H1 (cell line): Measurements from ENCODE around the gene ADGRL3. TPM values are rescaled to one million over a fixed set of nuclear protein-coding genes. Genes with fewer than 3 reads are reported as not detected.

ENCODE experiments used
- CTCF ChIA-PET: fragments of 300-600 bp; sonication (Branson Sonifier 250); formaldehyde crosslinking; loops from one replicate; lab custom pipeline; 2021; ENCODE audit not compliant: partially characterized antibody; lab: Charles Lee
- POLR2A ChIA-PET: fragments of 300-600 bp; sonication (Branson Sonifier 250); formaldehyde crosslinking; loops from one replicate; lab custom pipeline; 2021; ENCODE audit warnings: inconsistent platforms; ENCODE audit not compliant: partially characterized antibody; lab: Charles Lee
- DNase-seq, 2 experiments: peaks; one replicate each; pipeline versions ENCODE4 v3.0.0 to v3.0.0-alpha.2; 2010 to 2022; ENCODE audit warnings: low spot score in 2 of 2, low read depth in 1 of 2, mixed read lengths in 1 of 2
- FAIRE-seq: peaks from 2 replicates; lab custom pipeline; 2011; peaks lifted over from hg19 to GRCh38; lab: Jason Lieb, UNC
- H2AFZ ChIP-seq: 2 replicates; pipeline ENCODE4 v1.8.1; 2012; ENCODE audit warnings: low read length, inconsistent platforms
- H2AK5ac ChIP-seq: 2 replicates; pipeline ENCODE4 v1.6.1; 2013; ENCODE audit warnings: low read depth, low read length
- H2BK120ac ChIP-seq: replicated peaks from 2 replicates; pipeline ENCODE3; 2013; ENCODE audit warnings: low read depth, low read length, inconsistent platforms
- H2BK12ac ChIP-seq: 2 replicates; pipeline ENCODE4 v1.6.1; 2013; ENCODE audit warnings: low read depth, low read length
- H2BK15ac ChIP-seq: 2 replicates; pipeline ENCODE4 v1.6.1; 2013; ENCODE audit warnings: low read length
- H2BK20ac ChIP-seq: 2 replicates; pipeline ENCODE4 v1.6.1; 2013; ENCODE audit warnings: low read length
- H2BK5ac ChIP-seq: 2 replicates; pipeline ENCODE4 v1.6.1; 2013; ENCODE audit warnings: low read depth, low read length
- H3K14ac ChIP-seq: 2 replicates; pipeline ENCODE4 v1.6.1; 2013; ENCODE audit warnings: inconsistent platforms; ENCODE audit not compliant: insufficient read length
- H3K18ac ChIP-seq: 2 replicates; pipeline ENCODE4 v1.6.1; 2013; ENCODE audit warnings: low read length; ENCODE audit errors: extremely low read depth
- H3K23ac ChIP-seq: 2 replicates; pipeline ENCODE4 v1.6.1; 2013; ENCODE audit warnings: inconsistent platforms; ENCODE audit not compliant: insufficient read length
- H3K23me2 ChIP-seq: 2 replicates; pipeline ENCODE4 v1.6.1; 2013; ENCODE audit warnings: low read depth, low read length
- H3K27ac ChIP-seq: 2 replicates; pipeline ENCODE4 v1.6.1; 2011; ENCODE audit warnings: low read depth, low read length, inconsistent platforms
- H3K27me3 ChIP-seq, 4 experiments: replicated peaks in 1 of 4; 1 replicate in 1 of 4; 2 replicates in 3 of 4; pipeline versions ENCODE4 v1.6.1 to v1.8.1; 2011 to 2013; ENCODE audit warnings: low read length in 3 of 4, mild to moderate bottlenecking in 3 of 4, inconsistent platforms in 2 of 4, mixed read lengths in 2 of 4, moderate library complexity in 1 of 4; ENCODE audit not compliant: control insufficient read depth in 3 of 4, insufficient read depth in 3 of 4; ENCODE audit errors: extremely low read depth in 1 of 4
- H3K36me3 ChIP-seq, 4 experiments: 2 replicates each; pipeline versions ENCODE4 v1.6.1 to v1.8.1; 2011 to 2013; ENCODE audit warnings: mild to moderate bottlenecking in 4 of 4, low read length in 3 of 4, moderate library complexity in 2 of 4, control low read depth in 1 of 4, inconsistent platforms in 1 of 4; ENCODE audit not compliant: insufficient read depth in 4 of 4, control insufficient read depth in 2 of 4
- H3K4ac ChIP-seq: replicated peaks from 2 replicates; pipeline ENCODE3; 2013; ENCODE audit warnings: low read length, low read depth, mixed read lengths, inconsistent platforms; ENCODE audit not compliant: insufficient read length
- H3K4me1 ChIP-seq, 4 experiments: replicated peaks in 1 of 4; 1 replicate in 1 of 4; 2 replicates in 3 of 4; pipeline versions ENCODE4 v1.6.1 to v1.8.1; 2011 to 2013; ENCODE audit warnings: low read length in 3 of 4, inconsistent platforms in 2 of 4, mixed read lengths in 1 of 4; ENCODE audit not compliant: insufficient read depth in 4 of 4, control insufficient read depth in 3 of 4
- H3K4me2 ChIP-seq, 2 experiments: 2 replicates each; pipeline versions ENCODE4 v1.6.1 to v1.8.1; 2011 to 2013; ENCODE audit warnings: low read depth in 2 of 2, low read length in 2 of 2, control low read depth in 1 of 2, inconsistent platforms in 1 of 2, mild to moderate bottlenecking in 1 of 2; ENCODE audit not compliant: insufficient read depth in 1 of 2
- H3K4me3 ChIP-seq, 4 experiments: fragments of 200-600, 300-600 bp in 1 of 4; sonication (generic), shearing (Covaris generic), sonication (Bioruptor Twin) in 1 of 4; 2 replicates each; pipeline versions ENCODE4 v1.5.1 to v1.8.1; 2011 to 2016; ENCODE audit warnings: low read length in 4 of 4, low read depth in 3 of 4, control low read depth in 2 of 4, inconsistent platforms in 2 of 4, mild to moderate bottlenecking in 2 of 4, mixed read lengths in 1 of 4, moderate library complexity in 1 of 4; ENCODE audit not compliant: insufficient read depth in 2 of 4; ENCODE audit errors: extremely low read depth in 1 of 4
- H3K56ac ChIP-seq: replicated peaks from 2 replicates; pipeline ENCODE3; 2013; ENCODE audit warnings: low read depth, mild to moderate bottlenecking, mixed read lengths, low read length, inconsistent platforms; ENCODE audit not compliant: insufficient read length
- H3K79me1 ChIP-seq: 2 replicates; pipeline ENCODE4 v1.6.1; 2013; ENCODE audit warnings: low read depth, low read length, control low read depth
- H3K79me2 ChIP-seq, 2 experiments: 2 replicates each; pipeline versions ENCODE4 v1.6.1 to v1.8.1; 2012 to 2013; ENCODE audit warnings: low read length in 2 of 2, mild to moderate bottlenecking in 2 of 2, inconsistent platforms in 1 of 2; ENCODE audit not compliant: insufficient read depth in 2 of 2, control insufficient read depth in 1 of 2
- H3K9ac ChIP-seq, 4 experiments: replicated peaks in 1 of 4; 1 replicate in 1 of 4; 2 replicates in 3 of 4; pipeline versions ENCODE4 v1.6.1 to v1.8.1; 2011 to 2013; ENCODE audit warnings: low read depth in 3 of 4, low read length in 3 of 4, control low read depth in 2 of 4, mild to moderate bottlenecking in 2 of 4, moderate library complexity in 2 of 4, inconsistent platforms in 1 of 4; ENCODE audit errors: extremely low read depth in 1 of 4
- H3K9me3 ChIP-seq, 2 experiments: 2 replicates each; pipeline versions ENCODE4 v1.6.1 to v1.8.1; 2012 to 2013; ENCODE audit warnings: mild to moderate bottlenecking in 2 of 2, moderate library complexity in 2 of 2, control low read depth in 1 of 2, inconsistent platforms in 1 of 2, low read depth in 1 of 2, low read length in 1 of 2, mixed read lengths in 1 of 2; ENCODE audit not compliant: insufficient read depth in 2 of 2
- H4K20me1 ChIP-seq, 2 experiments: replicated peaks in 1 of 2; 2 replicates each; pipeline versions ENCODE3 to v1.8.1; 2011 to 2013; ENCODE audit warnings: inconsistent platforms in 2 of 2, low read length in 2 of 2, mild to moderate bottlenecking in 1 of 2; ENCODE audit not compliant: insufficient read depth in 2 of 2, control insufficient read depth in 1 of 2
- H4K5ac ChIP-seq: 2 replicates; pipeline ENCODE4 v1.6.1; 2013; ENCODE audit warnings: low read length, low read depth, mixed read lengths, inconsistent platforms; ENCODE audit not compliant: insufficient read length
- H4K8ac ChIP-seq: 2 replicates; pipeline ENCODE4 v1.8.0; 2013; ENCODE audit warnings: mild to moderate bottlenecking, moderate library complexity, low read length, inconsistent platforms; ENCODE audit not compliant: insufficient read depth; ENCODE audit errors: extremely low read depth
- H4K91ac ChIP-seq: replicated peaks from 2 replicates; pipeline ENCODE3; 2013; ENCODE audit warnings: low read length, mixed read lengths, inconsistent platforms; ENCODE audit not compliant: insufficient read length
- BACH1 ChIP-seq: IDR thresholded peaks from 2 replicates; pipeline ENCODE4 v1.6.1; 2012; ENCODE audit warnings: low read length, improper control_type of control experiment
- CBX5 ChIP-seq: fragments of 300-800, 300-1000 bp; sonication (generic); IDR thresholded peaks from 2 replicates; pipeline ENCODE4 v1.7.1; 2016; ENCODE audit warnings: antibody characterized with exemption, low read length, low read depth
- CBX8 ChIP-seq: fragments of 300-800, 300-1000 bp; sonication (generic); IDR thresholded peaks from 2 replicates; pipeline ENCODE4 v1.7.1; 2016; ENCODE audit warnings: low read depth, low read length, borderline replicate concordance
- CTCF ChIP-seq, 3 experiments: IDR thresholded peaks; 1 replicate in 2 of 3; 2 replicates in 1 of 3; pipeline versions ENCODE4 v1.5.1 to v1.6.1; 2011; ENCODE audit warnings: low read length in 3 of 3, mild to moderate bottlenecking in 3 of 3, inconsistent platforms in 2 of 3, low read depth in 1 of 3, moderate library complexity in 1 of 3; ENCODE audit not compliant: insufficient read depth in 1 of 3; ENCODE audit errors: control extremely low read depth in 1 of 3
- E2F6 ChIP-seq: IDR thresholded peaks from 2 replicates; pipeline ENCODE4 v1.6.1; 2012; ENCODE audit warnings: inconsistent platforms
- FOSL1 ChIP-seq: IDR thresholded peaks from 2 replicates; pipeline ENCODE4 v1.6.1; 2011; ENCODE audit warnings: mild to moderate bottlenecking, low read depth, low read length, moderate library complexity; ENCODE audit not compliant: insufficient read depth
- GTF2F1 ChIP-seq: IDR thresholded peaks from 2 replicates; pipeline ENCODE4 v1.6.1; 2012; ENCODE audit warnings: low read depth, low read length, improper control_type of control experiment, borderline replicate concordance
- JUND ChIP-seq: IDR thresholded peaks from 2 replicates; pipeline ENCODE4 v1.6.1; 2011; ENCODE audit warnings: mild to moderate bottlenecking, improper control_type of control experiment, low read length
- KDM1A ChIP-seq: fragments of 200-600, 300-600 bp; sonication (generic); IDR thresholded peaks from 2 replicates; pipeline ENCODE4 v1.7.1; 2016; ENCODE audit warnings: mild to moderate bottlenecking, low read length, borderline replicate concordance
- NRF1 ChIP-seq: IDR thresholded peaks from 2 replicates; pipeline ENCODE4 v1.6.1; 2011; ENCODE audit warnings: mild to moderate bottlenecking, low read depth, low read length, improper control_type of control experiment
- RFX5 ChIP-seq: IDR thresholded peaks from 2 replicates; pipeline ENCODE4 v1.6.1; 2011; ENCODE audit warnings: low read depth, low read length, improper control_type of control experiment, borderline replicate concordance
- TAF1 ChIP-seq: IDR thresholded peaks from 2 replicates; pipeline ENCODE4 v1.6.1; 2011; ENCODE audit warnings: mild to moderate bottlenecking, low read depth, low read length
- polyA plus RNA-seq, 7 experiments: library from polyadenylated mRNA; depleted of rRNA in 3 of 7; stranded (reverse) in 5 of 7; unstranded in 2 of 7; fragments of >200 nt in 5 of 7; fragments of 200-250 nt in 2 of 7; gene quantifications; 1 replicate in 5 of 7; 2 replicates in 1 of 7; 4 replicates in 1 of 7; pipeline versions ENCODE4 v1.2.1 to v1.2.3, GENCODE V29; 2011 to 2013; ENCODE audit warnings: missing spikeins in 2 of 7, mixed read lengths in 2 of 7
- total RNA-seq: library from RNA; stranded (reverse); fragmentation: NEBNext Ultra II Directional; extraction: Animal tissue kit (Norgen Biotek cat#: 25700); gene quantifications from 2 replicates; pipeline ENCODE4 v1.2.1, GENCODE V29; 2021

ADGRL3 gene
- total and polyA plus RNA-seq, 2 of the 8 experiments (the other 6 are each of a cell fraction or from before 2014, with no cell fraction given) = 6.6 to 13.0 TPM

- no peak overlapping the region for H2AK5ac ChIP-seq
- H3K27me3 ChIP-seq = no peaks in the 10 kb centered on the region
- H4K20me1 ChIP-seq = no peaks in the 10 kb centered on the region
- H2AFZ ChIP-seq = no peak overlapping the region
- H3K27ac ChIP-seq = no peak overlapping the region
- FAIRE-seq = no peak
- H3K9ac ChIP-seq = no peak overlapping the region
- H3K36me3 ChIP-seq = no peaks in the 10 kb centered on the region
- no peak overlapping the region for H4K8ac ChIP-seq
- no peak overlapping the region for H3K4ac ChIP-seq
- no peaks in the 10 kb centered on the region for H3K23me2 ChIP-seq
- H4K5ac ChIP-seq = no peak overlapping the region
- no peak overlapping the region for H2BK12ac ChIP-seq
- H3K56ac ChIP-seq = no peak overlapping the region
- no peak overlapping the region for H3K4me3 ChIP-seq
- peaks cover 0 to 6% (median 1%) of the 10 kb centered on the region in 4 experiments; a peak in 2 of 7 replicates for H3K4me1 ChIP-seq
- H2BK120ac ChIP-seq = no peak overlapping the region
- no peak overlapping the region for H3K18ac ChIP-seq
- H3K23ac ChIP-seq = no peak overlapping the region
- no peaks in the 10 kb centered on the region for H3K79me2 ChIP-seq
- CTCF ChIA-PET = interaction anchor here (1.0 kb wide), 1 partner anchor 11 kb away, joined by 3 read pairs; no protein-coding TSS in a partner anchor
- no peak overlapping the region for H3K4me2 ChIP-seq
- H2BK5ac ChIP-seq = no peak overlapping the region
- no peak for TF ChIP-seq CTCF (IDR thresholded peaks at IDR 0.05; ENCODE audit: control extremely low read depth in 1 of 3, insufficient read depth in 1 of 3, low read depth in 1 of 3, low read length in 3 of 3)
- no peak for TF ChIP-seq BACH1
- TF ChIP-seq KDM1A = no peak
- TF ChIP-seq GTF2F1 = no peak
- no peak for TF ChIP-seq CBX5
- no peak for TF ChIP-seq NRF1
- TF ChIP-seq E2F6 = no peak
- TF ChIP-seq JUND = no peak
- no peak for TF ChIP-seq CBX8
- no peak for TF ChIP-seq FOSL1
- no peak for TF ChIP-seq TAF1
- no peak for TF ChIP-seq RFX5
- H3K9me3 ChIP-seq = no peaks in the 10 kb centered on the region
- no peak overlapping the region for H2BK20ac ChIP-seq
- no peak overlapping the region for H2BK15ac ChIP-seq
- H4K91ac ChIP-seq = no peak overlapping the region
- POLR2A ChIA-PET = interaction anchor here (0.6 to 1.3 kb wide), 2 partner anchors 7 to 59 kb away, joined by 3 read pairs; no protein-coding TSS in a partner anchor
- no peaks in the 10 kb centered on the region for H3K79me1 ChIP-seq
- DNase-seq = no peak
- H3K14ac ChIP-seq = no peak overlapping the region
Measured at GRCh38 chr4:61891953-61892352, 691.8 kb downstream of the ADGRL3 start.
